Measurements from ENCODE around the gene SPN. TPM values are rescaled to one million over a fixed set of nuclear protein-coding genes. Genes with fewer than 3 reads are reported as not detected.

Gene SPN
- total RNA-seq, 2 donors from 2014 or later: 1.6 to 2.0 TPM

DNA sequence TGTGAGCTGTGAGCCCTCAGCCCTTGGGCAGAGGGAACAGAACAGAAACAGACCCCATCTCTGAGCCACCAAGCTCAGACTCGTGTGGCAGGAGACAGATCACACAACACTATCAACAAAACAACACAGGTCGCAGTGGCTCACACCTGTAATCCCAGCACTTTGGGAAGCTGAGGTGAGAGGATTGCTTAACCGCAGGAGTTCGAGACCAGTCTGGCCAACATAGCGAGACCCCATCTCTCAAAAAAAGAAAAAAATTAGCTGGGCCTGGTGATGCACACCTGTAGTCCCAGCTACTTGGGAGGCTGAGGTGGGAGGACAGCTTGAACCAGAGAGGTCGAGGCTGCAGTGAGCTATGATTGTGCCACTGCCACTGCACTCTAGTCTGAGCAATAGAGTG lies 10.5 kb downstream of the SPN start:
- 92% methylated on average over 6 of the region's 6 CpGs for WGBS
- H3K4me1 ChIP-seq (replicated peaks): no peaks in the 10 kb centered on the region
- H3K4me3 ChIP-seq: no peak overlapping the region
- no peak for DNase-seq (ENCODE audit: low spot score)
- no peak overlapping the region for H3K27ac ChIP-seq
- intact Hi-C loops (cut with DNase I): no loop called here
- no peaks in the 10 kb centered on the region for H3K9me3 ChIP-seq
- TF ChIP-seq, protein P1, sequence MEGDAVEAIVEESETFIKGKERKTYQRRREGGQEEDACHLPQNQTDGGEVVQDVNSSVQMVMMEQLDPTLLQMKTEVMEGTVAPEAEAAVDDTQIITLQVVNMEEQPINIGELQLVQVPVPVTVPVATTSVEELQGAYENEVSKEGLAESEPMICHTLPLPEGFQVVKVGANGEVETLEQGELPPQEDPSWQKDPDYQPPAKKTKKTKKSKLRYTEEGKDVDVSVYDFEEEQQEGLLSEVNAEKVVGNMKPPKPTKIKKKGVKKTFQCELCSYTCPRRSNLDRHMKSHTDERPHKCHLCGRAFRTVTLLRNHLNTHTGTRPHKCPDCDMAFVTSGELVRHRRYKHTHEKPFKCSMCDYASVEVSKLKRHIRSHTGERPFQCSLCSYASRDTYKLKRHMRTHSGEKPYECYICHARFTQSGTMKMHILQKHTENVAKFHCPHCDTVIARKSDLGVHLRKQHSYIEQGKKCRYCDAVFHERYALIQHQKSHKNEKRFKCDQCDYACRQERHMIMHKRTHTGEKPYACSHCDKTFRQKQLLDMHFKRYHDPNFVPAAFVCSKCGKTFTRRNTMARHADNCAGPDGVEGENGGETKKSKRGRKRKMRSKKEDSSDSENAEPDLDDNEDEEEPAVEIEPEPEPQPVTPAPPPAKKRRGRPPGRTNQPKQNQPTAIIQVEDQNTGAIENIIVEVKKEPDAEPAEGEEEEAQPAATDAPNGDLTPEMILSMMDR (IDR thresholded peaks at IDR 0.05): no peak
- TF ChIP-seq POLR2AphosphoS5 (IDR thresholded peaks at IDR 0.05) (no peak), POLR2A (IDR thresholded peaks at IDR 0.05) (no peak)
- no peaks in the 10 kb centered on the region for H3K27me3 ChIP-seq (replicated peaks; ENCODE audit: insufficient read depth)
- H3K36me3 ChIP-seq: no peaks in the 10 kb centered on the region

GRCh38 chr16:29674188-29674587 lies 11.1 kb downstream of the SPN start:
- TF ChIP-seq POLR2A (IDR thresholded peaks at IDR 0.05): no peak
- peak; percentile 22 for DNase-seq (ENCODE audit: low spot score)
- no peaks in the 10 kb centered on the region for H3K36me3 ChIP-seq
- intact Hi-C loops (cut with DNase I): no loop called here
- 6% methylated on average over 13 of the region's 13 CpGs for WGBS
- H3K4me1 ChIP-seq (replicated peaks): no peaks in the 10 kb centered on the region
- H3K27me3 ChIP-seq (replicated peaks; ENCODE audit: insufficient read depth): no peaks in the 10 kb centered on the region
- H3K27ac ChIP-seq: no peak overlapping the region
- H3K4me3 ChIP-seq: no peak overlapping the region
- H3K9me3 ChIP-seq: no peaks in the 10 kb centered on the region

DNA sequence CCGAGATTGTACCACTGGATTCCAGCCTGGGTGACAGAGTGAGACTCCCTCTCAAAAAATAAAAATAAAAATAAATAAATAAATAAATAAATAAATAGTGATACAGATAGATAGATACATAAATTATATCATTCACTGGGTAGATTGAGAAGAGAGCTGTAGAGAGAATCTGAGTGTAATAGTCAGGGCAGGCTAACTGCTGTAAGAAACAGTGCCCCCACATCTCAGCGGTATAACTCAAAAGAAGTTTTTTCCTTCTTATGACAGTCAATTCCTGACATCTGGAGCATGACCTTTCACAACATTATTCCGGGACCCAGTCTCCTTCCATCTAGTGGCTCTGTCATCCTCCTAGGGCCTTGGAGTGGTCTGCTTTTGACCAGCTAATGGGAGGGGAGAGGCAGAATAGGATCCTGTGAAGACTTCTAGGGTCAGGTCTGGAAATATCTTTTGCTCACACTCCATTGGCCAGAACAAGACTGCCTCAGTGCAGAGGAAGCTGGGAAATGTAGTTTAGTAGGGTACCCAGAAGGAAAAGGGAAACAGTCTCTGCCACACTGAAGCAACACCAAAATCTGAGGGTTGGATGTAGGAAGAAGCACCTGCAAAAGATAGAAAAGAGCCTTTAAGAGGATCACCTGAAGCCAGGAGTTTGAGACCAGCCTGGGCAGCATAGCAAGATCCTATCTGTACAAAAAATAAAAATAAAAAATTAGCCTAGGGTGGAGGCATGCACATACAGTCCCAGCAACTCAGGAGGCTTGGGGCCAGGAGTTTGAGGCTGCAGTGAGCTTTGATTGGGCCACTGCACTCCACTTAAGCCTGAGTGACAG lies 13.0 kb downstream of the SPN start:
- no peak for TF ChIP-seq POLR2AphosphoS5 (IDR thresholded peaks at IDR 0.05)
- TF ChIP-seq, protein P1 (IDR thresholded peaks at IDR 0.05): no peak
- TF ChIP-seq POLR2A (IDR thresholded peaks at IDR 0.05): no peak
- no peak overlapping the region for H3K27ac ChIP-seq
- no peaks in the 10 kb centered on the region for H3K4me1 ChIP-seq (replicated peaks)
- no peak overlapping the region for H3K4me3 ChIP-seq
- H3K36me3 ChIP-seq: no peaks in the 10 kb centered on the region
- intact Hi-C loops (cut with DNase I): no loop called here
- no peaks in the 10 kb centered on the region for H3K27me3 ChIP-seq (replicated peaks; ENCODE audit: insufficient read depth)
- H3K9me3 ChIP-seq: no peaks in the 10 kb centered on the region
- WGBS: 60% methylated on average over 3 of the region's 3 CpGs
- no peak for DNase-seq (ENCODE audit: low spot score)

DNA sequence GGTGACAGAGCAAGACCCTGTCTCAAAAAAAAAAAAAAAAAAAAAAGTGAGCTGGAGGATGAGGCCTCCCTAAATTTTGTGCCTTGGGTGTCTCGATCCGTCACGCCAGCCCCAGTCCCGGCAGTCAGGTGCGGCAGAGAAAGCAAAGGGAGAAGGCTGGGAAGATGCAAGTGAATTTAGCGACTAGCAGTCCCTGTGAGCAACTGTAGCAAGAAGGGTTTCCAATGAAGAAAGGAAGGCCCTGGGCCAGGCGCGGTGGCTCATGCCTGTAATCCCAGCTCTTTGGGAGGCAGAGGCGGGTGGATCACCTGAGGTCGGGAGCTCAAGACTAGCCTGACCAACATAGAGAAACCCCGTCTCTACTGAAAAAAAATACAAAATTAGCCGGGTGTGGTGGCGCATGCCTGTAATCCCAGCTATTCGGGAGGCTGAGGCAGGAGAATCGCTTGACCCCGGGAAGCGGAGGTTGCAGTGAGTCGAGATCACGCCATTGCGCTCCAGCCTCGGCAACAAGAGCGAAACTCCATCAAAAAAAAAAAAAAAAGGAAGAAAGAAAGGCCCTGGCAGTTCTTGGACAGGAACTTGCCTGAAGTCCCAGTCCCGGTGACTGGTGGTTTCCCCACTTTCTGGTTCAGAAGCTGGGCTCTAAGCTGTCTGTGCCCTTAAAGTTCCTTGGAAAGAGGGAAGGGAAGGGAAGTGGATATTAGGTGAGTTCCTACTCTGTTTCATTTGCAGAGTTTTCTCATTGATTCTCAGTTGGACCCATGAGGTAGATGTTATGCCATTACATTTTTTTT lies 14.1 kb downstream of the SPN start:
- Histone ChIP-seq H3K9me3 (no peaks in the 10 kb centered on the region), H3K27ac (no peak overlapping the region), H3K36me3 (no peaks in the 10 kb centered on the region), H3K4me1 (replicated peaks) (no peaks in the 10 kb centered on the region), H3K27me3 (replicated peaks; ENCODE audit: insufficient read depth) (no peaks in the 10 kb centered on the region), H3K4me3 (no peak overlapping the region)
- TF ChIP-seq POLR2A (IDR thresholded peaks at IDR 0.05): no peak
- no peak for TF ChIP-seq POLR2AphosphoS5 (IDR thresholded peaks at IDR 0.05)
- TF ChIP-seq, protein P1 (IDR thresholded peaks at IDR 0.05): no peak
- no peak for DNase-seq (ENCODE audit: low spot score)
- 96% methylated on average over 23 of the region's 23 CpGs for WGBS
- intact Hi-C loops (cut with DNase I): no loop called here

GRCh38 chr16:29678691-29679267 lies 15.7 kb downstream of the SPN start, which contains the start of gene QPRT:
TSS of gene QPRT (plus strand) at chr16:29679180. CDS start at chr16:29679198, 18 bp downstream.
- peak within 1 kb of the TSS in 1 of 2 donors; percentile 57 for H3K27ac ChIP-seq
- intact Hi-C loops (cut with DNase I): no loop called here
- no peaks in the 10 kb centered on the region for H3K4me1 ChIP-seq (replicated peaks)
- peak within 1 kb of the TSS in 1 of 2 donors; percentile 13 for H3K4me3 ChIP-seq
- H3K9me3 ChIP-seq: no peaks in the 10 kb centered on the region
- TF ChIP-seq, protein P1 (IDR thresholded peaks at IDR 0.05): no peak
- no peak for TF ChIP-seq POLR2AphosphoS5 (IDR thresholded peaks at IDR 0.05)
- no peak for TF ChIP-seq POLR2A (IDR thresholded peaks at IDR 0.05)
- DNase-seq (ENCODE audit: low spot score): no peak
- H3K27me3 ChIP-seq (replicated peaks; ENCODE audit: insufficient read depth): no peaks in the 10 kb centered on the region
- no peaks in the 10 kb centered on the region for H3K36me3 ChIP-seq
- 45% methylated on average over 5 of the region's 5 CpGs for WGBS
